GM19438 (cell line): ENCODE data around the gene CCL22.
A peak's percentile ranks its signal among the peaks of the same experiment; 100 is the strongest.
"Not testable (repeated sequence)": the region's sequence is repeated elsewhere in the genome, so short reads cannot be mapped to it uniquely, and the experiment has no call there.

Source experiments
- ATAC-seq: cut with Tn5 transposase; IDR thresholded peaks from one replicate; pipeline ENCODE4 v1.9.1; 2021; ENCODE audit warnings: low read depth; ENCODE audit not compliant: unreplicated experiment

The CCL22 gene

GRCh38 chr16:57374067-57374534 is 15.5 kb downstream of the CCL22 start:
- no peak for ATAC-seq

GRCh38 chr16:57374925-57375465 is 16.4 kb downstream of the CCL22 start:
- not testable (repeated sequence) for ATAC-seq

GRCh38 chr16:57376313-57376818 is 17.8 kb downstream of the CCL22 start:
- ATAC-seq, result no peak

- peak; percentile 67 for ATAC-seq
Observed at GRCh38 chr16:57377080-57377841, 18.7 kb downstream of the CCL22 start.

GRCh38 chr16:57379579-57379978 is 21.0 kb downstream of the CCL22 start:
- no peak for ATAC-seq

GRCh38 chr16:57380671-57381462 is 22.3 kb downstream of the CCL22 start:
- ATAC-seq, result no peak

- no peak for ATAC-seq
Observed at GRCh38 chr16:57381791-57382534, 23.4 kb downstream of the CCL22 start.

- no peak for ATAC-seq
Observed at GRCh38 chr16:57382535-57383275, 24.1 kb downstream of the CCL22 start.

GRCh38 chr16:57383276-57384247 is 25.0 kb downstream of the CCL22 start:
- no peak for ATAC-seq

GRCh38 chr16:57384248-57385070 is 25.9 kb downstream of the CCL22 start:
- ATAC-seq, result no peak

- ATAC-seq, result no peak
Observed at GRCh38 chr16:57385083-57385482, 26.5 kb downstream of the CCL22 start.

GRCh38 chr16:57386381-57386951 is 27.9 kb downstream of the CCL22 start:
- no peak for ATAC-seq

GRCh38 chr16:57387598-57388354 is 29.2 kb downstream of the CCL22 start:
- no peak for ATAC-seq

- no peak for ATAC-seq
Observed at GRCh38 chr16:57388359-57389086, 29.9 kb downstream of the CCL22 start.

GRCh38 chr16:57389087-57389468 is 30.5 kb downstream of the CCL22 start:
- no peak for ATAC-seq

- no peak for ATAC-seq
Observed at GRCh38 chr16:57390636-57391295, 32.2 kb downstream of the CCL22 start.
